OCI-LY1 (cell line): ENCODE measurements around the gene DAZAP1.

Experiments used
- CTCF ChIP-seq: fragments of 200-600 bp; sonication (generic), shearing (Covaris generic); IDR thresholded peaks from 2 replicates; pipeline ENCODE4 v1.5.1; 2017; ENCODE audit warnings: mild to moderate bottlenecking, antibody characterized with exemption, low read length, moderate library complexity, mixed read lengths
- EZH2 ChIP-seq: fragments of 200-600 bp; sonication (generic), shearing (Covaris generic); IDR thresholded peaks from 2 replicates; pipeline ENCODE4 v1.8.0; 2017; ENCODE audit warnings: borderline replicate concordance, mixed run types, mild to moderate bottlenecking, antibody characterized with exemption, low read length, moderate library complexity, mixed read lengths

DNA sequence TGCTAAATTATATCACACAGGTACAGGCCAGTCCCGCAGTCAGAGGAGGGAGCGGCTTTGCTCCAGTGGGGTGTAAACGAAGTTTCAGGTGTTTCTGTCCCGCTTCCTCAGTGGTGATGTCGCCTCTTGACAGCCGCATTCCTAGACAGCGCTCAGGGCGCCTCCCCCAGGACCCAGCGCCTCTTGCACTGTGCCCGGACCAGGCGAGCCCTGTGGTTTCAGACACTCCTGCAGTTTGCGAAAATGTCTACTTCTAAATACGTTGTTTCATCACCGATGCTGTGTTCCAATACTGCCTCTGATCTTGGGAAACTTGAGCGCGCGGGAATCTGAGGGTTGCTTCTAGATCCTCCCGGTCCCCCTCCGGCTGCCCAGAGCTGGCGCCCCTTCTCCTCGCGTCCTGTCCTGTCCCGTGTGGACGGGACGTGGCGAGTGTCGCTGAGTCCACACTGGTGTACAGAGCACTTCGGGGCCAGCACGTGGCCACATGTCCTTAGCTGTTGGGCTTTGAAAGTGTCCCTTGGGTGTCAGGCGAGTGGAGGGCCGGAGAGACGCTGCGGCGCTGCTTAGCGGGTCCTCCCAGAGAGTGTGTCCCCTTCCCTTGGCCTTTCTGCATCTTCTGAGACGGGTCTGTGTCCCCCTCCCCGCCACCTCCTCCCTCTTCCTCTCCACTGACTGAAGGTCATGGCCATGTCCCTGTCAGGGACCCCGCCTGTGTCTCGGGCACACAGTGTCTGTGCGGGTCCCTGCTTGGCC is 16.2 kb downstream of the DAZAP1 start:
- TF ChIP-seq CTCF: no peak
- TF ChIP-seq EZH2: no peak
